Mesenchymal stem cell (in vitro differentiated cells and primary cell): ENCODE data around the gene SH3RF1.

Source experiments
- DNase-seq: peaks from one replicate; pipeline ENCODE4 v3.0.0-alpha.2; 2013
- H2AFZ ChIP-seq: one replicate; pipeline ENCODE4 v1.6.1; 2013; ENCODE audit warnings: low read depth, mild to moderate bottlenecking, control low read depth, inconsistent platforms, low read length, moderate library complexity
- H2AK5ac ChIP-seq: 2 replicates; pipeline ENCODE4 v1.6.1; 2013; ENCODE audit warnings: low read length, moderate library complexity, mild to moderate bottlenecking, inconsistent platforms; ENCODE audit not compliant: severe bottlenecking
- H2BK120ac ChIP-seq: one replicate; pipeline ENCODE4 v1.6.1; 2013; ENCODE audit warnings: low read depth, mild to moderate bottlenecking, inconsistent platforms, low read length, moderate library complexity
- H2BK12ac ChIP-seq, 2 experiments: one replicate each; pipeline ENCODE4 v1.6.1; 2013; ENCODE audit warnings: inconsistent platforms in 2 of 2, low read length in 2 of 2, mild to moderate bottlenecking in 2 of 2, moderate library complexity in 2 of 2, control low read depth in 1 of 2
- H2BK15ac ChIP-seq: one replicate; pipeline ENCODE4 v1.6.1; 2013; ENCODE audit warnings: mild to moderate bottlenecking, low read depth, inconsistent platforms; ENCODE audit not compliant: poor library complexity, severe bottlenecking
- H2BK5ac ChIP-seq: 2 replicates; pipeline ENCODE4 v1.6.1; 2013; ENCODE audit warnings: low read depth, mild to moderate bottlenecking, low read length, control low read depth, inconsistent platforms; ENCODE audit not compliant: poor library complexity, severe bottlenecking
- H3K14ac ChIP-seq, 2 experiments: one replicate each; pipeline ENCODE4 v1.6.1; 2013; ENCODE audit warnings: inconsistent platforms in 2 of 2, low read length in 2 of 2, control low read depth in 1 of 2, mild to moderate bottlenecking in 1 of 2, moderate library complexity in 1 of 2
- H3K18ac ChIP-seq, 2 experiments: one replicate each; pipeline ENCODE4 v1.6.1; 2013; ENCODE audit warnings: inconsistent platforms in 2 of 2, low read length in 2 of 2, control low read depth in 1 of 2, low read depth in 1 of 2, mild to moderate bottlenecking in 1 of 2
- H3K23ac ChIP-seq, 2 experiments: one replicate each; pipeline ENCODE4 v1.6.1; 2013; ENCODE audit warnings: inconsistent platforms in 2 of 2, low read length in 2 of 2, mild to moderate bottlenecking in 2 of 2, moderate library complexity in 2 of 2, control low read depth in 1 of 2
- H3K27ac ChIP-seq: 2 replicates; pipeline ENCODE4 v1.5.1; 2013; ENCODE audit warnings: mild to moderate bottlenecking, moderate library complexity, low read length, control low read depth, inconsistent platforms; ENCODE audit not compliant: poor library complexity, severe bottlenecking
- H3K27me3 ChIP-seq, 2 experiments: 2 replicates each; pipeline versions ENCODE4 v1.6.1 to v1.7.0; 2013; ENCODE audit warnings: low read length in 2 of 2, mild to moderate bottlenecking in 2 of 2, moderate library complexity in 2 of 2, control low read depth in 1 of 2, inconsistent platforms in 1 of 2; ENCODE audit not compliant: control insufficient read depth in 1 of 2, insufficient read depth in 1 of 2
- H3K36me3 ChIP-seq, 2 experiments: 2 replicates each; pipeline versions ENCODE4 v1.6.1 to v1.7.0; 2013; ENCODE audit warnings: low read length in 2 of 2, control low read depth in 1 of 2, inconsistent platforms in 1 of 2, low read depth in 1 of 2, mild to moderate bottlenecking in 1 of 2; ENCODE audit not compliant: insufficient read depth in 2 of 2, control insufficient read depth in 1 of 2
- H3K4ac ChIP-seq, 2 experiments: one replicate each; pipeline ENCODE4 v1.6.1; 2013; ENCODE audit warnings: inconsistent platforms in 2 of 2, low read length in 2 of 2, mild to moderate bottlenecking in 2 of 2, moderate library complexity in 2 of 2, control low read depth in 1 of 2, low read depth in 1 of 2
- H3K4me1 ChIP-seq: 2 replicates; pipeline ENCODE4 v1.6.1; 2013; ENCODE audit warnings: low read depth, low read length, control low read depth; ENCODE audit not compliant: control insufficient read depth, insufficient read depth
- H3K4me2 ChIP-seq: 2 replicates; pipeline ENCODE4 v1.6.1; 2013; ENCODE audit warnings: low read length, mild to moderate bottlenecking, inconsistent platforms; ENCODE audit not compliant: poor library complexity, severe bottlenecking
- H3K4me3 ChIP-seq, 2 experiments: 2 replicates each; pipeline versions ENCODE4 v1.5.1 to v1.7.0; 2013; ENCODE audit warnings: low read length in 2 of 2, mild to moderate bottlenecking in 2 of 2, control low read depth in 1 of 2, low read depth in 1 of 2; ENCODE audit not compliant: insufficient read depth in 1 of 2
- H3K79me1 ChIP-seq: replicated peaks from 2 replicates; pipeline ENCODE4 v1.6.1; 2013; ENCODE audit warnings: mild to moderate bottlenecking, control low read depth, low read length, inconsistent platforms; ENCODE audit not compliant: poor library complexity, severe bottlenecking
- H3K9ac ChIP-seq: 2 replicates; pipeline ENCODE4 v1.7.0; 2013; ENCODE audit warnings: mild to moderate bottlenecking, low read length, moderate library complexity
- H3K9me3 ChIP-seq: 2 replicates; pipeline ENCODE4 v1.7.0; 2013; ENCODE audit warnings: mild to moderate bottlenecking, low read length; ENCODE audit not compliant: control insufficient read depth
- H4K8ac ChIP-seq: one replicate; pipeline ENCODE4 v1.6.1; 2013; ENCODE audit warnings: inconsistent platforms, mild to moderate bottlenecking, low read length, moderate library complexity
- H4K91ac ChIP-seq: one replicate; pipeline ENCODE4 v1.6.1; 2013; ENCODE audit warnings: mild to moderate bottlenecking, low read length, inconsistent platforms
- WGBS: methylation state at CpG from one replicate; pipeline ENCODE4 v1.1.7; 2013; ENCODE audit warnings: mixed read lengths; 5-methylcytosine and 5-hydroxymethylcytosine counted together

Gene SH3RF1

GRCh38 chr4:169275180-169275579 is 4.4 kb upstream of the SH3RF1 start:
- no peak for DNase-seq
- Histone ChIP-seq H3K27ac (no peak overlapping the region), H3K36me3 (no peaks in the 10 kb centered on the region), H2AFZ (no peak overlapping the region), H2AK5ac (no peak overlapping the region), H2BK120ac (no peak overlapping the region), H3K14ac (no peak overlapping the region), H3K4me1 (peaks cover 5% of the 10 kb centered on the region), H2BK5ac (no peak overlapping the region), H3K4me3 (no peak overlapping the region), H3K79me1 (no peaks in the 10 kb centered on the region), H3K18ac (no peak overlapping the region), H2BK15ac (no peak overlapping the region), H3K4ac (no peak overlapping the region), H3K4me2 (no peak overlapping the region), H4K91ac (no peak overlapping the region), H3K9ac (no peak overlapping the region), H3K23ac (no peak overlapping the region), H4K8ac (no peak overlapping the region), H3K9me3 (no peaks in the 10 kb centered on the region), H3K27me3 (no peaks in the 10 kb centered on the region), H2BK12ac (no peak overlapping the region)
- WGBS: 60% methylated on average over 2 of the region's 2 CpGs

- 77% methylated on average over 1 of the region's 3 CpGs for WGBS
- Histone ChIP-seq H3K4me1 (peaks cover 5% of the 10 kb centered on the region), H2AFZ (no peak overlapping the region), H3K18ac (no peak overlapping the region), H3K79me1 (no peaks in the 10 kb centered on the region), H4K91ac (no peak overlapping the region), H2BK15ac (no peak overlapping the region), H3K4me2 (no peak overlapping the region), H3K4me3 (no peak overlapping the region), H2BK5ac (no peak overlapping the region), H2AK5ac (no peak overlapping the region), H3K23ac (no peak overlapping the region), H2BK120ac (no peak overlapping the region), H3K9ac (no peak overlapping the region), H4K8ac (no peak overlapping the region), H3K27me3 (no peaks in the 10 kb centered on the region), H3K14ac (no peak overlapping the region), H2BK12ac (no peak overlapping the region), H3K9me3 (no peaks in the 10 kb centered on the region), H3K4ac (no peak overlapping the region), H3K27ac (no peak overlapping the region), H3K36me3 (no peaks in the 10 kb centered on the region)
- no peak for DNase-seq
These were observed 3.3 kb upstream of the SH3RF1 start for GRCh38 chr4:169274033-169274432.

- no peak overlapping the region for H3K14ac ChIP-seq
- H3K9me3 ChIP-seq: no peaks in the 10 kb centered on the region
- no peak overlapping the region for H4K91ac ChIP-seq
- peak overlapping the region in 1 of 2 experiments; percentile 95 for H3K4me3 ChIP-seq
- H4K8ac ChIP-seq: no peak overlapping the region
- no peaks in the 10 kb centered on the region for H3K27me3 ChIP-seq
- H3K18ac ChIP-seq: no peak overlapping the region
- H3K36me3 ChIP-seq: peaks cover 0 to 3% of the 10 kb centered on the region in 2 experiments
- WGBS: 12% methylated on average over 2 of the region's 3 CpGs
- H3K4me1 ChIP-seq: peaks cover 9% of the 10 kb centered on the region
- no peak overlapping the region for H3K4ac ChIP-seq
- H2BK120ac ChIP-seq: no peak overlapping the region
- H3K27ac ChIP-seq: peak overlapping the region; percentile 70
- H2BK15ac ChIP-seq: no peak overlapping the region
- H2BK12ac ChIP-seq: no peak overlapping the region
- no peak overlapping the region for H2AK5ac ChIP-seq
- H2AFZ ChIP-seq: no peak overlapping the region
- peak; percentile 52 for DNase-seq
- no peak overlapping the region for H3K23ac ChIP-seq
- no peak overlapping the region for H2BK5ac ChIP-seq
- no peaks in the 10 kb centered on the region for H3K79me1 ChIP-seq
- H3K4me2 ChIP-seq: no peak overlapping the region
- peak overlapping the region; percentile 94 for H3K9ac ChIP-seq
These were observed 1.6 kb upstream of the SH3RF1 start for GRCh38 chr4:169272265-169272886.

- Histone ChIP-seq H3K27me3 (no peaks in the 10 kb centered on the region), H2BK15ac (peak overlapping the region; percentile 2), H3K23ac (peak overlapping the region in 1 of 2 experiments; percentile 91), H3K4ac (peak overlapping the region in 1 of 2 experiments; percentile 85), H3K14ac (no peak overlapping the region), H3K18ac (peak overlapping the region; percentile 40 to 89), H3K4me1 (peaks cover 9% of the 10 kb centered on the region), H3K4me3 (peak overlapping the region; percentile 95), H3K4me2 (peak overlapping the region; percentile 80), H2AFZ (peak overlapping the region; percentile 43), H2BK12ac (peak overlapping the region in 1 of 2 experiments; percentile 46), H3K9ac (peak overlapping the region; percentile 94), H2BK120ac (peak overlapping the region; percentile 94), H3K9me3 (no peaks in the 10 kb centered on the region), H3K79me1 (no peaks in the 10 kb centered on the region), H4K91ac (peak overlapping the region; percentile 36), H2AK5ac (no peak overlapping the region), H2BK5ac (no peak overlapping the region), H3K36me3 (peaks cover 2 to 3% of the 10 kb centered on the region in 2 experiments), H4K8ac (peak overlapping the region; percentile 81), H3K27ac (peak overlapping the region; percentile 70)
- DNase-seq: no peak
- WGBS: 14% methylated on average over 11 of the region's 11 CpGs
These were observed 894 bp upstream of the SH3RF1 start for GRCh38 chr4:169271692-169272007.
